Epithelial cell of proximal tubule (primary cell): ENCODE results near the gene FOXA3. TPM values are rescaled to one million over a fixed set of nuclear protein-coding genes. Genes with fewer than 3 reads are reported as not detected.

Source experiments
- DNase-seq: peaks from one replicate; pipeline ENCODE4 v3.0.0-alpha.2; 2011; ENCODE audit warnings: low read depth
- H3K4me3 ChIP-seq: 2 replicates; pipeline ENCODE4 v1.5.1; 2011; ENCODE audit warnings: low read depth, mild to moderate bottlenecking, low read length
- CTCF ChIP-seq: conservative IDR thresholded peaks from 2 replicates; pipeline ENCODE4 v1.5.1; 2012; ENCODE audit warnings: low read depth, mild to moderate bottlenecking, low read length
- total RNA-seq: library from RNA; depleted of rRNA; stranded (reverse); fragments of >200 nt; gene quantifications from 2 replicates; pipeline ENCODE4 v1.2.3, GENCODE V29; 2015

Gene FOXA3
- total RNA-seq, 1 donor from 2014 or later: 2.8 TPM

GRCh38 chr19:45873219-45873772 is 9.2 kb downstream of the FOXA3 start:
- TF ChIP-seq CTCF: no peak
- no peak for DNase-seq

GRCh38 chr19:45874620-45874966 is 10.5 kb downstream of the FOXA3 start:
- no peak overlapping the region for H3K4me3 ChIP-seq
- no peak for TF ChIP-seq CTCF
- no peak for DNase-seq

More at GRCh38 chr19:45873219-45873772, 9.2 kb downstream of the FOXA3 start:
- no peak overlapping the region for H3K4me3 ChIP-seq

- no peak for TF ChIP-seq CTCF
- DNase-seq: no peak
- H3K4me3 ChIP-seq: no peak overlapping the region
Measured at GRCh38 chr19:45876161-45876410, 12.0 kb downstream of the FOXA3 start.

- no peak overlapping the region for H3K4me3 ChIP-seq
- DNase-seq: no peak
- no peak for TF ChIP-seq CTCF
Measured at GRCh38 chr19:45876411-45877197, 12.5 kb downstream of the FOXA3 start.

GRCh38 chr19:45878043-45878794 is 14.1 kb downstream of the FOXA3 start:
- no peak for TF ChIP-seq CTCF
- no peak for DNase-seq

GRCh38 chr19:45879055-45879454 is 14.9 kb downstream of the FOXA3 start:
- H3K4me3 ChIP-seq: no peak overlapping the region
- no peak for DNase-seq
- no peak for TF ChIP-seq CTCF

More at GRCh38 chr19:45878043-45878794, 14.1 kb downstream of the FOXA3 start:
- H3K4me3 ChIP-seq: no peak overlapping the region
